HCT116 (cell line): ENCODE results near the gene HAPLN2. TPM values are rescaled to one million over a fixed set of nuclear protein-coding genes. Genes with fewer than 3 reads are reported as not detected.

Experiments used
- ATAC-seq: fragments of 200-7000 bp; cut with Tn5 transposase; 2 replicates; pipeline ENCODE4 v1.9.1; 2020; ENCODE audit warnings: mild to moderate bottlenecking, moderate library complexity
- BruUV-seq: library from RNA; stranded (reverse); fragments of 400-500 nt; replicated peaks from 2 replicates; lab custom pipeline; 2021; lab: Mats Ljungman, UMichigan
- CTCF ChIA-PET: fragments of 300-600 bp; sonication (Branson Sonifier 250); formaldehyde crosslinking; loops from one replicate; lab custom pipeline; 2021; ENCODE audit warnings: antibody characterized with exemption; lab: Charles Lee
- POLR2A ChIA-PET: fragments of 300-600, 350-600 bp; sonication (Branson Sonifier 250); formaldehyde crosslinking; loops from one replicate; lab custom pipeline; 2021; ENCODE audit warnings: antibody characterized with exemption; lab: Charles Lee
- RAD21 ChIA-PET, 2 experiments: fragments of 300-600 bp; sonication (Branson Sonifier 250); formaldehyde crosslinking; loops; one replicate each; lab custom pipeline; 2023; ENCODE audit warnings: low total read pairs in 2 of 2; ENCODE audit not compliant: uncharacterized antibody in 2 of 2, unreplicated experiment in 2 of 2, low non-redundant PET in 1 of 2; lab: Charles Lee
- DNase-seq: peaks from one replicate; pipeline ENCODE4 v3.0.0-alpha.2; 2010; ENCODE audit warnings: low read depth, low spot score
- H2AFZ ChIP-seq: fragments of 200-600 bp; shearing (Covaris generic), sonication (generic); 2 replicates; pipeline ENCODE4 v1.6.1; 2017; ENCODE audit warnings: low read depth, mixed run types, mixed read lengths, antibody characterized with exemption, low read length; ENCODE audit not compliant: poor library complexity, severe bottlenecking
- H3K27ac ChIP-seq: 2 replicates; pipeline ENCODE4 v1.5.1; 2012; ENCODE audit warnings: low read depth, low read length
- H3K27me3 ChIP-seq: fragments of 200-600 bp; sonication (generic); 2 replicates; pipeline ENCODE4 v1.6.1; 2016; ENCODE audit warnings: mixed run types, low read length, mixed read lengths; ENCODE audit not compliant: insufficient read depth
- H3K36me3 ChIP-seq, 2 experiments: fragments of 200-500 bp in 1 of 2; fragments of 200-600 bp in 1 of 2; sonication (Bioruptor generic) in 1 of 2; sonication (generic) in 1 of 2; 2 replicates each; pipeline versions ENCODE4 v1.5.1 to v1.6.1; 2014 to 2016; ENCODE audit warnings: low read length in 2 of 2, inconsistent platforms in 1 of 2, mixed read lengths in 1 of 2, mixed run types in 1 of 2; ENCODE audit not compliant: insufficient read depth in 2 of 2, control insufficient read depth in 1 of 2
- H3K4me1 ChIP-seq, 2 experiments: fragments of 200-600 bp in 1 of 2; sonication (generic) in 1 of 2; 2 replicates each; pipeline versions ENCODE4 v1.5.1 to v1.6.1; 2012 to 2017; ENCODE audit warnings: low read length in 2 of 2, inconsistent platforms in 1 of 2, mild to moderate bottlenecking in 1 of 2, mixed read lengths in 1 of 2, mixed run types in 1 of 2, moderate library complexity in 1 of 2; ENCODE audit not compliant: insufficient read depth in 2 of 2, control insufficient read depth in 1 of 2
- H3K4me2 ChIP-seq: fragments of 200-600 bp; sonication (generic); 2 replicates; pipeline ENCODE4 v1.6.1; 2017; ENCODE audit warnings: mixed run types, low read length, mixed read lengths
- H3K4me3 ChIP-seq, 2 experiments: fragments of 200-600 bp in 1 of 2; sonication (generic) in 1 of 2; replicated peaks in 1 of 2; 2 replicates each; pipeline ENCODE4 v1.5.1; 2011 to 2016; ENCODE audit warnings: low read length in 2 of 2, control low read depth in 1 of 2, low read depth in 1 of 2, mild to moderate bottlenecking in 1 of 2, mixed read lengths in 1 of 2, mixed run types in 1 of 2
- H3K79me2 ChIP-seq: fragments of 200-600 bp; sonication (generic); 2 replicates; pipeline ENCODE4 v1.6.1; 2017; ENCODE audit warnings: mild to moderate bottlenecking, mixed run types, low read length, moderate library complexity, mixed read lengths; ENCODE audit not compliant: insufficient read depth
- H3K9ac ChIP-seq: fragments of 200-600 bp; sonication (generic); 2 replicates; pipeline ENCODE4 v1.6.1; 2016; ENCODE audit warnings: low read length, mixed read lengths
- H3K9me2 ChIP-seq: fragments of 200-600 bp; sonication (generic), shearing (Covaris generic); 2 replicates; pipeline ENCODE4 v1.6.1; 2017; ENCODE audit warnings: mixed run types, mild to moderate bottlenecking, moderate library complexity; ENCODE audit not compliant: insufficient read depth
- H3K9me3 ChIP-seq, 2 experiments: fragments of 200-500 bp in 1 of 2; fragments of 200-600 bp in 1 of 2; sonication (Bioruptor generic) in 1 of 2; sonication (generic) in 1 of 2; 2 replicates each; pipeline ENCODE4 v1.6.1; 2014 to 2017; ENCODE audit warnings: low read length in 2 of 2, mixed read lengths in 2 of 2, inconsistent platforms in 1 of 2, low read depth in 1 of 2, mild to moderate bottlenecking in 1 of 2, mixed run types in 1 of 2, moderate library complexity in 1 of 2; ENCODE audit not compliant: control insufficient read depth in 1 of 2, insufficient read depth in 1 of 2
- H4K20me1 ChIP-seq: fragments of 200-600 bp; sonication (generic), shearing (Covaris generic); 2 replicates; pipeline ENCODE4 v1.6.1; 2017; ENCODE audit warnings: mixed run types, mild to moderate bottlenecking, moderate library complexity; ENCODE audit not compliant: insufficient read depth
- ATF3 ChIP-seq: IDR thresholded peaks from 2 replicates; pipeline ENCODE4 v1.6.1; 2012
- CBX3 ChIP-seq: IDR thresholded peaks from 2 replicates; pipeline ENCODE4 v1.6.1; 2012; ENCODE audit warnings: low read depth
- CTCF ChIP-seq, 3 experiments: fragments of 200-600 bp in 1 of 3; sonication (generic) in 1 of 3; IDR thresholded peaks in 2 of 3; conservative IDR thresholded peaks in 1 of 3; 2 replicates each; pipeline ENCODE4 v1.5.1; 2012 to 2017; ENCODE audit warnings: low read depth in 2 of 3, low read length in 2 of 3, antibody characterized with exemption in 1 of 3, borderline replicate concordance in 1 of 3, control low read depth in 1 of 3, mild to moderate bottlenecking in 1 of 3, mixed read lengths in 1 of 3, mixed run types in 1 of 3, moderate library complexity in 1 of 3; ENCODE audit not compliant: insufficient read depth in 1 of 3
- EGR1 ChIP-seq: IDR thresholded peaks from 2 replicates; pipeline ENCODE4 v1.6.1; 2012; ENCODE audit warnings: low read depth
- ELF1 ChIP-seq: IDR thresholded peaks from 2 replicates; pipeline ENCODE4 v1.6.1; 2012; ENCODE audit warnings: low read depth, borderline replicate concordance
- JUND ChIP-seq: IDR thresholded peaks from 2 replicates; pipeline ENCODE4 v1.6.1; 2012
- POLR2A ChIP-seq: IDR thresholded peaks from 2 replicates; pipeline ENCODE4 v1.7.0; 2011; ENCODE audit warnings: borderline replicate concordance; ENCODE audit not compliant: insufficient read depth, insufficient read length; ENCODE audit errors: extremely low read depth
- RAD21 ChIP-seq: IDR thresholded peaks from 2 replicates; pipeline ENCODE4 v1.6.1; 2012; ENCODE audit warnings: low read depth, mild to moderate bottlenecking
- SP1 ChIP-seq: IDR thresholded peaks from 2 replicates; pipeline ENCODE4 v1.6.1; 2012; ENCODE audit warnings: low read depth
- TCF7L2 ChIP-seq: IDR thresholded peaks from 2 replicates; pipeline ENCODE4 v1.7.0; 2011; ENCODE audit warnings: borderline replicate concordance, inconsistent platforms; ENCODE audit not compliant: insufficient read depth, insufficient read length; ENCODE audit errors: extremely low read depth
- ZFX ChIP-seq: fragments of 450-650 bp; IDR thresholded peaks from 2 replicates; pipeline ENCODE4 v1.6.1; 2017
- ZNF274 ChIP-seq: fragments of 200-500 bp; sonication (Bioruptor generic); IDR thresholded peaks from 2 replicates; pipeline ENCODE4 v1.6.1; 2014; ENCODE audit warnings: mild to moderate bottlenecking, low read depth, low read length, inconsistent platforms
- intact Hi-C: fragments of 100-400 bp; cut with micrococcal nuclease; formaldehyde crosslinking; loops from 2 replicates; pipeline ENCODE4 v1.10.0; 2022
- total RNA-seq: library from RNA; stranded (reverse); gene quantifications from one replicate; pipeline ENCODE4 v1.2.1, GENCODE V29; 2021; ENCODE audit not compliant: unreplicated experiment
- TF ChIP-seq, protein P1 (sequence below): IDR thresholded peaks from 2 replicates; pipeline ENCODE4 v1.6.1; 2012
- TF ChIP-seq, protein P2 (sequence below): IDR thresholded peaks from 2 replicates; pipeline ENCODE4 v1.6.1; 2011; ENCODE audit warnings: mild to moderate bottlenecking, low read length, moderate library complexity; ENCODE audit not compliant: insufficient replicate concordance; ENCODE audit errors: extremely low read depth

Gene HAPLN2
- total RNA-seq, 1 experiment from 2014 or later: 0.54 TPM

DNA sequence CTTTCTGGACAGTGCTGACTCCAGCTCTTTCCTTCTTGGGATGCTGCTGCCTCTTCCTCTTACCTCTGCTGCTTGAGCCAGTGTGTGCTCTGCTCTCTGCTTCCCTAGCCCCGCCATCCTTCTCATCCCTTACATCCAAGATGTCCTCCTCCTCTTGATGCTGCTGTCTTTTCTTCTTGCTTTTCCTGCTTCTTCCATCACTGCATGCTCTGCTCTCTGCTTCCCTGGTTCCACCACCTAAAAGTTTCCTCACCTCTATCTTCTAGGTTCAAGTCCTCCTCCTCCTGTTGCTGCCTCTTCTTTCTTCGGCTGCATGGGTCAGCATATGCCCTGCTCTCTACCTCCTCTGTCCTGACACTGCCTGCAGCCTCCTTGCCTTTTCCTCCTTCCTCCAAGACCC, 24.2 kb upstream of the HAPLN2 start:
- no peak for ATAC-seq
- Histone ChIP-seq H3K9ac (no peak overlapping the region), H3K9me3 (no peaks in the 10 kb centered on the region), H3K27me3 (no peaks in the 10 kb centered on the region), H3K4me2 (no peak overlapping the region), H3K4me1 (peaks cover 8 to 24% of the 10 kb centered on the region in 2 experiments; a peak in 3 of 4 replicates), H2AFZ (no peak overlapping the region), H4K20me1 (no peaks in the 10 kb centered on the region), H3K9me2 (no peaks in the 10 kb centered on the region), H3K79me2 (peaks cover 52% of the 10 kb centered on the region), H3K4me3 (no peak overlapping the region), H3K27ac (no peak overlapping the region; the same call in 1 of the 2 replicates), H3K36me3 (peaks cover 29 to 61% of the 10 kb centered on the region in 2 experiments; a peak in 3 of 4 replicates)
- TSS peak; percentile 26 for BruUV-seq
- TF ChIP-seq ZFX (no peak), ZNF274 (no peak), EGR1 (no peak), TCF7L2 (no peak), ATF3 (no peak), CBX3 (no peak), RAD21 (no peak), SP1 (no peak), POLR2A (no peak)
- TF ChIP-seq, protein P1, sequence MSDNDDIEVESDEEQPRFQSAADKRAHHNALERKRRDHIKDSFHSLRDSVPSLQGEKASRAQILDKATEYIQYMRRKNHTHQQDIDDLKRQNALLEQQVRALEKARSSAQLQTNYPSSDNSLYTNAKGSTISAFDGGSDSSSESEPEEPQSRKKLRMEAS: no peak
- intact Hi-C loops: no loop called here
- DNase-seq: no peak
- CTCF ChIA-PET: no interaction called here
- POLR2A ChIA-PET: no interaction called here
- RAD21 ChIA-PET: no interaction called here

DNA sequence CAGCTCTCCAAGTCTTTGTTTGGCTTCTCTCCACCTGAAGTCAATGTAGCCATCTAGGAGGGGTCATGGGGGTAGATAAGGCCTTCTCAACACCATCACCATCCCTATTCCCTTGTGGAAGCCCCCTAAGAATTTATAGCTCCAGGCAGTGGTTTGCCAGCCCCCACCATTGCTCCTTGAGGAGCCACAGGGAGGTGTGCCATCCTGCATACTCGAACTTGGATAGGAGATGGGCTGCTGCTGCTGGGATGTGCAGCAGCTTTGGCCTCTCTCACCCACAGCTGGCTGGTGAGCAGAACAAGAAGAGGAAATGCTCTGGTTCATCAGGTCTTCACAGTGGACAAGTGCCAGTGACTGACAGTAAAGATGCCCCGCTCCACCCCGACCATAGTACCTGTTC, 22.8 kb upstream of the HAPLN2 start:
- BruUV-seq: no TSS peak
- no peak overlapping the region for H3K4me3 ChIP-seq
- ChIA-PET RAD21 (no interaction called here), CTCF (no interaction called here), POLR2A (interaction anchor here (1.2 kb wide), 1 partner anchor 138 kb away, joined by 4 read pairs; no protein-coding TSS in a partner anchor)
- H3K4me2 ChIP-seq: no peak overlapping the region
- H3K4me1 ChIP-seq: peaks cover 11 to 19% of the 10 kb centered on the region in 2 experiments
- no peaks in the 10 kb centered on the region for H4K20me1 ChIP-seq
- TF ChIP-seq, protein P2, sequence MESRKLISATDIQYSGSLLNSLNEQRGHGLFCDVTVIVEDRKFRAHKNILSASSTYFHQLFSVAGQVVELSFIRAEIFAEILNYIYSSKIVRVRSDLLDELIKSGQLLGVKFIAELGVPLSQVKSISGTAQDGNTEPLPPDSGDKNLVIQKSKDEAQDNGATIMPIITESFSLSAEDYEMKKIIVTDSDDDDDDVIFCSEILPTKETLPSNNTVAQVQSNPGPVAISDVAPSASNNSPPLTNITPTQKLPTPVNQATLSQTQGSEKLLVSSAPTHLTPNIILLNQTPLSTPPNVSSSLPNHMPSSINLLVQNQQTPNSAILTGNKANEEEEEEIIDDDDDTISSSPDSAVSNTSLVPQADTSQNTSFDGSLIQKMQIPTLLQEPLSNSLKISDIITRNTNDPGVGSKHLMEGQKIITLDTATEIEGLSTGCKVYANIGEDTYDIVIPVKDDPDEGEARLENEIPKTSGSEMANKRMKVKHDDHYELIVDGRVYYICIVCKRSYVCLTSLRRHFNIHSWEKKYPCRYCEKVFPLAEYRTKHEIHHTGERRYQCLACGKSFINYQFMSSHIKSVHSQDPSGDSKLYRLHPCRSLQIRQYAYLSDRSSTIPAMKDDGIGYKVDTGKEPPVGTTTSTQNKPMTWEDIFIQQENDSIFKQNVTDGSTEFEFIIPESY: no peak
- TF ChIP-seq CTCF (IDR thresholded peaks at IDR 0.05 in 2 of 3, conservative IDR thresholded peaks at IDR 0.05 in 1 of 3; ENCODE audit: borderline replicate concordance in 1 of 3, insufficient read depth in 1 of 3, low read depth in 2 of 3, low read length in 2 of 3) (no peak), ELF1 (no peak), JUND (no peak)
- no peak for DNase-seq
- no peak for ATAC-seq
- no peaks in the 10 kb centered on the region for H3K9me2 ChIP-seq
- no peak overlapping the region for H3K9ac ChIP-seq
- H3K27me3 ChIP-seq: no peaks in the 10 kb centered on the region
- H3K36me3 ChIP-seq: peaks cover 29 to 61% of the 10 kb centered on the region in 2 experiments; a peak in 3 of 4 replicates
- no peak overlapping the region for H2AFZ ChIP-seq
- H3K79me2 ChIP-seq: peaks cover 66% of the 10 kb centered on the region
- no peak overlapping the region for H3K27ac ChIP-seq
- no peaks in the 10 kb centered on the region for H3K9me3 ChIP-seq
- intact Hi-C loops: no loop called here
